ENCODE data around the gene GPR89B.
"Not testable (repeated sequence)": the region's sequence is repeated elsewhere in the genome, so short reads cannot be mapped to it uniquely, and the experiment has no call there.

GRCh38 chr1:148038462-148039333 lies 110.5 kb downstream of the GPR89B start:
- TF ChIP-seq CTCF (conservative IDR thresholded peaks at IDR 0.05); EZH2 (IDR thresholded peaks at IDR 0.05; ENCODE audit: low read depth): not testable (repeated sequence)

Data from PC-9 (cell line).